ENCODE data around the gene USP37.

The USP37 gene

GRCh38 chr2:218406949-218407618 lies 161.1 kb downstream of the USP37 start:
- no peak for TF ChIP-seq CTCF (IDR thresholded peaks at IDR 0.05)

DNA sequence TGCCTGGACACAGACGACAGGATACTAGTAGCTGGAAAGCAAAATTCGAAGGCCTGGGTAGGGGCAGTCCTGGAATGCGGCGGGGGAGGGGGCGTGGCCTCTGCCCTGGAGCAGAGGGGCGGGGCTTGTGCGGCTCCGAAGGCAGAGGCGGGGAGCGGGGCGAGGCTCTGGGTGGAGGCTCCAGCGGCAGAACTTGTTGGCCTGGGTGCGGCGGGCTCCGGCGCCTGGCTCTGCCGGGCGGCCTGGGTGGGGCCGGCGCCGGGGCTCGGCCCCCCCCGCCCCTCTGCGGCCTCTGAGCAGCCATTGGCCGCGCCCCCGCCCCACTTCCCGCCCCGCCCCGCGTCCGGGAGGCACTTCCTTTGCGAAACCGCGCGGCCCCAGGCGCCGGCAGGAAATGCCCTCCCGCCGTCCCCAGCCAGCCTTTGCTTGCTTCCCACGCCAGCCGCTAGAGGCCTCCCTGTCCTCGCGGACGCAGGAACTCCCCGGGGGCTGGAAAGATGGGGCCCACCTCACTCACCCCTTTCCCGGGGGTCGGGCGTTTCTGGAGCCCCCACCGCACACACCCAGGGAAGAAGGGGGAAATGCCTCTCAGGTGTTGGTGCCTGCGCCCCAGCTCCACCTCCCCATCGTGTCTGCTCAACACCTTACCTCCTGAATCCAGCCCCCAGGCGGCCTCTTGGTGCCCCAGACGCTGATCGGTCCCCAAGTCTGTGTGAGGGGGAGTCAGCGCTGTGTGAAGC lies 161.8 kb downstream of the USP37 start:
- TF ChIP-seq CTCF (IDR thresholded peaks at IDR 0.05), result peak; percentile 75

DNA sequence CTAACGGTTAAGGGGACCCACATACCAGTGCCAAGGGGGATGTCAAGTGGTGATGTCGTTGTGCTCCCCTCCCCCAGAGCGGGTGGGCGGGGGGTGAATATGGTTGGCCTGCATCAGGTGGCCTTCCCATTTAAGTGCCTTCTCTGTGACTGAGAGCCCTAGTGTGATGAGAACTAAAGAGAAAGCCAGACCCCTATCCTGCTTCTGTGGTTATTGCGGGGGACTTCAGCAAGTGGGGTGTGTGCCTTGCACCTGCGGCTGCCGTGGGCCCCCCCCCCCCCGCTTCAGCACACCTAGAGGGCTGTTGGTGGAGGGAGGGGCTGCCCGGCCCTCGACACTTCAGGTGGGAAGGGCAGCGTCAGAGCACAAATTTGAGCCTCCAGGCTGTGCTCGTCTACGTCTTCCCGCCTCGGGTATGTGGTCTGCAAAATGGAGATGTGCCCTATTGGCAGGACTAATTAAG lies 162.4 kb downstream of the USP37 start:
- no peak for TF ChIP-seq CTCF (IDR thresholded peaks at IDR 0.05)

DNA sequence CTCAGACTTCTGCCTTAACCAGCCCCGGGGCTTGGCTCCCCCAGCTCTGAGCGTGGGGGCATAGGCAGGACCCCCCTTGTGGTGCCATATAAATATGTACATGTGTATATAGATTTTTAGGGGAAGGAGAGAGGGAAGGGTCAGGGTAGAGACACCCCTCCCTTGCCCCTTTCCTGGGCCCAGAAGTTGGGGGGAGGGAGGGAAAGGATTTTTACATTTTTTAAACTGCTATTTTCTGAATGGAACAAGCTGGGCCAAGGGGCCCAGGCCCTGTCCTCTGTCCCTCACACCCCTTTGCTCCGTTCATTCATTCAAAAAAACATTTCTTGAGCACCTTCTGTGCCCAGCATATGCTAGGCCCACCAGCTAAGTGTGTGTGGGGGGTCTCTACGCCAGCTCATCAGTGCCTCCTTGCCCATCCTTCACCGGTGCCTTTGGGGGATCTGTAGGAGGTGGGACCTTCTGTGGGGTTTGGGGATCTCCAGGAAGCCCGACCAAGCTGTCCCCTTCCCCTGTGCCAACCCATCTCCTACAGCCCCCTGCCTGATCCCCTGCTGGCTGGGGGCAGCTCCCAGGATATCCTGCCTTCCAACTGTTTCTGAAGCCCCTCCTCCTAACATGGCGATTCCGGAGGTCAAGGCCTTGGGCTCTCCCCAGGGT lies 162.9 kb downstream of the USP37 start:
- TF ChIP-seq CTCF (IDR thresholded peaks at IDR 0.05), result no peak

DNA sequence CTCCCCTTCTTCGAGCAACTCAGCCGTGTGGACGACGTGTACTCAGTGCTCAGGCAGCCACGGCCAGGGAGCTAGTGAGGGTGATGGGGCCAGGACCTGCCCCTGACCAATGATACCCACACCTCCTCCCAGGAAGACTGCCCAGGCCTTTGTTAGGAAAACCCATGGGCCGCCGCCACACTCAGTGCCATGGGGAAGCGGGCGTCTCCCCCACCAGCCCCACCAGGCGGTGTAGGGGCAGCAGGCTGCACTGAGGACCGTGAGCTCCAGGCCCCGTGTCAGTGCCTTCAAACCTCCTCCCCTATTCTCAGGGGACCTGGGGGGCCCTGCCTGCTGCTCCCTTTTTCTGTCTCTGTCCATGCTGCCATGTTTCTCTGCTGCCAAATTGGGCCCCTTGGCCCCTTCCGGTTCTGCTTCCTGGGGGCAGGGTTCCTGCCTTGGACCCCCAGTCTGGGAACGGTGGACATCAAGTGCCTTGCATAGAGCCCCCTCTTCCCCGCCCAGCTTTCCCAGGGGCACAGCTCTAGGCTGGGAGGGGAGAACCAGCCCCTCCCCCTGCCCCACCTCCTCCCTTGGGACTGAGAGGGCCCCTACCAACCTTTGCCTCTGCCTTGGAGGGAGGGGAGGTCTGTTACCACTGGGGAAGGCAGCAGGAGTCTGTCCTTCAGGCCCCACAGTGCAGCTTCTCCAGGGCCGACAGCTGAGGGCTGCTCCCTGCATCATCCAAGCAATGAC lies 163.6 kb downstream of the USP37 start:
- no peak for TF ChIP-seq CTCF (IDR thresholded peaks at IDR 0.05)

DNA sequence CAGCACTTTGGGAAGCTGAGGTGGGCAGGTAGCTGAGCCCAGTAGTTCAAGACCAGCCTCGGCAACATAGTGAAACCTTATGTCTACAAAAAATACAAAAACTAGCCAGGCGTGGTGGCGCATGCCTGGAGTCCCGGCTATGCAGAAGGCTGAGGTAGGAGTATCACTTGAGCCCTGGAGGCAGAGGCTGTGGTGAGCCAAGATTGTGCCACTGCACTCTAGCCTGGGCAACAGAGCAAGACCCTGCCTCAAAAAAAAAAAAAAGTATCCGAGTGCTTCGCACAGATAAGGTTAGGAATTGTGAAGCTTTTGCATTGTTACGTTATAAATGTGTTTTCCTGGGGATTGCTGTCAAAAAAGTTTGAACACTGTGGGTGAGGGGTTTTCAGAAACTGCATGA lies 164.3 kb downstream of the USP37 start:
- no peak for TF ChIP-seq CTCF (IDR thresholded peaks at IDR 0.05)

DNA sequence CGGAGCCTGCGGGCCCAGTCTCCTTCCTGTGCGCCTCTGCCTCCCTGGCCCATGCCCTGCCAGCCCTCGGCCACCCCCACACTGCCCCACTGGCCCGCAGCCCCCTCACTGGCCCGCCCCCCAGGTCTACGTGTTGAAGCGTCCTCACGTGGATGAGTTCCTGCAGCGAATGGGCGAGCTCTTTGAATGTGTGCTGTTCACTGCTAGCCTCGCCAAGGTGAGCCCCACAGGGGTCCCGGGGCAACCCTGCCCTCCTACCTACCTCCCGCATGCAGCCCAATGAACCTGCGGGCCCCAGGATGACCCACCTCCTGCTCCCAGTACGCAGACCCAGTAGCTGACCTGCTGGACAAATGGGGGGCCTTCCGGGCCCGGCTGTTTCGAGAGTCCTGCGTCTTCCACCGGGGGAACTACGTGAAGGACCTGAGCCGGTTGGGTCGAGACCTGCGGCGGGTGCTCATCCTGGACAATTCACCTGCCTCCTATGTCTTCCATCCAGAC lies 165.2 kb downstream of the USP37 start:
- no peak for TF ChIP-seq CTCF (IDR thresholded peaks at IDR 0.05)
